Right atrium auricular region (tissue), 2 donors: ENCODE data around the gene DGKG. TPM values are rescaled to one million over a fixed set of nuclear protein-coding genes. Genes with fewer than 3 reads are reported as not detected.
A peak's percentile ranks its signal among the peaks of the same experiment; 100 is the strongest.

Source experiments
- DNase-seq: peaks from one replicate; pipeline ENCODE4 v3.0.0-alpha.2; 2019; ENCODE audit warnings: low spot score
- H3K27ac ChIP-seq, 2 donors: fragments of 200-600 bp; sonication (generic); 1 replicate in 1 of 2; 2 replicates in 1 of 2; pipeline ENCODE4 v1.5.1; 2016 to 2019
- H3K27me3 ChIP-seq, 2 donors: fragments of 200-600 bp; sonication (generic); one replicate each; pipeline versions ENCODE4 v1.5.1 to v1.6.0; 2017 to 2019
- H3K36me3 ChIP-seq: fragments of 200-600 bp; sonication (generic); one replicate; pipeline ENCODE4 v1.5.1; 2016
- H3K4me1 ChIP-seq, 2 donors: fragments of 200-600 bp; sonication (generic); one replicate each; pipeline versions ENCODE4 v1.5.1 to v1.6.0; 2017 to 2019
- H3K4me3 ChIP-seq, 2 donors: fragments of 200-600 bp; sonication (generic); 1 replicate in 1 of 2; 2 replicates in 1 of 2; pipeline ENCODE4 v1.5.1; 2017 to 2019; ENCODE audit warnings: mild to moderate bottlenecking in 1 of 2, moderate library complexity in 1 of 2
- H3K9me3 ChIP-seq, 2 donors: fragments of 200-600 bp; sonication (generic); one replicate each; pipeline ENCODE4 v1.5.1; 2019
- total RNA-seq, 2 donors: library from RNA; depleted of rRNA; stranded (reverse); fragments of >200 nt; gene quantifications; one replicate each; pipeline ENCODE4 v1.1.0, GENCODE V29; 2016
- TF ChIP-seq, protein P1 (sequence below), 2 donors: fragments of 200-600 bp; sonication (generic); IDR thresholded peaks; one replicate each; pipeline ENCODE4 v1.5.1; 2019; ENCODE audit warnings: antibody characterized with exemption in 2 of 2

The DGKG gene
- total RNA-seq, 2 donors from 2014 or later, result 25.1 to 27.4 TPM

GRCh38 chr3:186209810-186210752, 152.0 kb downstream of the DGKG start:
- H3K4me3 ChIP-seq, result no peak overlapping the region
- peak overlapping the region; percentile 67 to 83 for H3K27ac ChIP-seq
- peaks cover 0 to 22% of the 10 kb centered on the region in 2 donors for H3K4me1 ChIP-seq
- DNase-seq, result no peak
- H3K9me3 ChIP-seq, result no peaks in the 10 kb centered on the region
- no peaks in the 10 kb centered on the region for H3K27me3 ChIP-seq
- no peaks in the 10 kb centered on the region for H3K36me3 ChIP-seq
- TF ChIP-seq, protein P1, sequence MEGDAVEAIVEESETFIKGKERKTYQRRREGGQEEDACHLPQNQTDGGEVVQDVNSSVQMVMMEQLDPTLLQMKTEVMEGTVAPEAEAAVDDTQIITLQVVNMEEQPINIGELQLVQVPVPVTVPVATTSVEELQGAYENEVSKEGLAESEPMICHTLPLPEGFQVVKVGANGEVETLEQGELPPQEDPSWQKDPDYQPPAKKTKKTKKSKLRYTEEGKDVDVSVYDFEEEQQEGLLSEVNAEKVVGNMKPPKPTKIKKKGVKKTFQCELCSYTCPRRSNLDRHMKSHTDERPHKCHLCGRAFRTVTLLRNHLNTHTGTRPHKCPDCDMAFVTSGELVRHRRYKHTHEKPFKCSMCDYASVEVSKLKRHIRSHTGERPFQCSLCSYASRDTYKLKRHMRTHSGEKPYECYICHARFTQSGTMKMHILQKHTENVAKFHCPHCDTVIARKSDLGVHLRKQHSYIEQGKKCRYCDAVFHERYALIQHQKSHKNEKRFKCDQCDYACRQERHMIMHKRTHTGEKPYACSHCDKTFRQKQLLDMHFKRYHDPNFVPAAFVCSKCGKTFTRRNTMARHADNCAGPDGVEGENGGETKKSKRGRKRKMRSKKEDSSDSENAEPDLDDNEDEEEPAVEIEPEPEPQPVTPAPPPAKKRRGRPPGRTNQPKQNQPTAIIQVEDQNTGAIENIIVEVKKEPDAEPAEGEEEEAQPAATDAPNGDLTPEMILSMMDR (IDR thresholded peaks at IDR 0.05), result no peak

DNA sequence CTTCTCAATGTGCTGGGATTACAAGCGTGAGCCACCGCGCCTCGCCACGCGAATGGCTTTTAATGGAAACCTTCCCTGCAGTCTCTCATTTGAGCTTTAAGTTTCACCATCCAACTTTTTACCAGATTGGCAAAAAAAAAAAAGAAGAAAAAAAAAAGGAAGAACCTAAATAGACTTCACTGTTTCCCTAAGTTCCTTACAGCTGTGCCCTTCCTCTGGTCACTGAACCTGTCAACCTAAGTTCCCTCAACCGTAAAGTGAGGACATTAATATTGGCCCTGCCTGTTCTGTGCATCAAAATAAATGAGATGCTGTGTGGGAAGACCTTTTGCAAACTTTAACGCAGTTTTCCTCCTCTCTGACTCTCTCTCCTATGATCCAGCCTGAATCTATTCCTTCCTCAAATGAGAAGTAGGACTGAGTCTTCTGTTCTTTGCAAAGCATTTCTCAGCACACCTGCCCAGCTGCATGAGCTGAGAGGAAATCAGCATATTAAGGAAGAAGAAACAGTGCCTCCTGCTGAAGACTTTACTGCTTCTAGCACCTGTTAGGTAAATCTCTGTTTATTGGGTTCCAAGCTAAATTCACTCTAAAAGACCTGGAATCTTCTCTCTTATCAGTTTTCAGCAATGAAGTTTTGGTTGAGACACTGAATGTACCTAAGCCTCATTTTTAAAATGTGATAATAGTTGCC, 153.6 kb downstream of the DGKG start:
- no peaks in the 10 kb centered on the region for H3K27me3 ChIP-seq
- TF ChIP-seq, protein P1 (IDR thresholded peaks at IDR 0.05), result no peak
- DNase-seq, result no peak
- H3K9me3 ChIP-seq, result no peaks in the 10 kb centered on the region
- H3K4me1 ChIP-seq, result peaks cover 0 to 19% of the 10 kb centered on the region in 2 donors
- H3K4me3 ChIP-seq, result no peak overlapping the region
- peak overlapping the region in 1 of 2 donors; percentile 11 for H3K27ac ChIP-seq
- no peaks in the 10 kb centered on the region for H3K36me3 ChIP-seq

GRCh38 chr3:186207515-186207914, 154.5 kb downstream of the DGKG start:
- no peaks in the 10 kb centered on the region for H3K27me3 ChIP-seq
- no peak for DNase-seq
- H3K4me3 ChIP-seq, result no peak overlapping the region
- H3K4me1 ChIP-seq, result peaks cover 0 to 19% of the 10 kb centered on the region in 2 donors
- no peaks in the 10 kb centered on the region for H3K36me3 ChIP-seq
- TF ChIP-seq, protein P1 (IDR thresholded peaks at IDR 0.05), result no peak
- no peaks in the 10 kb centered on the region for H3K9me3 ChIP-seq
- H3K27ac ChIP-seq, result no peak overlapping the region

DNA sequence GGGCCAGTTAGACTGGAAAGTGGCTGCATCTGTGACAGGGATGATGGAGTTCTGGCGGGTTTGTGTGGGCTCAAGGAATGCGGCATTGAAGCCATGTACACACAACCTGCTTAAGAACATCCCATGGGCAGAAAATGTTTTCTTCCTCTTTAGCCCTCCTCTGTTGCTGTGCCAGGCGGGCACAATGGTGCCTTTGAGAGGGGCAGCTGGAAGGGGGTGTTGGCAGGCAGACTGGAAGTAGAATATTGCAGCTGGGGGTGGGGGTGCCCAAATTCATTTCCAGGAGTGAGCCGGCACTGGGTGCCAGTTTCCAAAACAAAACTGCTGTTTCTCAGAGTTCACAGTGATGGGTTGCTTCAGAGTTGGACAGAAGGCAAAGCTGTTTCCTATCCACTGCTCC, 161.3 kb downstream of the DGKG start:
- Histone ChIP-seq H3K36me3 (no peaks in the 10 kb centered on the region), H3K27me3 (no peaks in the 10 kb centered on the region), H3K4me1 (no peaks in the 10 kb centered on the region), H3K4me3 (no peak overlapping the region), H3K9me3 (no peaks in the 10 kb centered on the region), H3K27ac (no peak overlapping the region)
- TF ChIP-seq, protein P1 (IDR thresholded peaks at IDR 0.05), result no peak
- DNase-seq, result no peak

GRCh38 chr3:186198442-186198841, 163.6 kb downstream of the DGKG start:
- no peak for DNase-seq
- H3K4me3 ChIP-seq, result no peak overlapping the region
- H3K27ac ChIP-seq, result no peak overlapping the region
- no peaks in the 10 kb centered on the region for H3K9me3 ChIP-seq
- no peaks in the 10 kb centered on the region for H3K27me3 ChIP-seq
- no peaks in the 10 kb centered on the region for H3K36me3 ChIP-seq
- peaks cover 0 to 11% of the 10 kb centered on the region in 2 donors for H3K4me1 ChIP-seq
- TF ChIP-seq, protein P1 (IDR thresholded peaks at IDR 0.05), result no peak
